Measurements from ENCODE around the gene TRPV2.

DNA sequence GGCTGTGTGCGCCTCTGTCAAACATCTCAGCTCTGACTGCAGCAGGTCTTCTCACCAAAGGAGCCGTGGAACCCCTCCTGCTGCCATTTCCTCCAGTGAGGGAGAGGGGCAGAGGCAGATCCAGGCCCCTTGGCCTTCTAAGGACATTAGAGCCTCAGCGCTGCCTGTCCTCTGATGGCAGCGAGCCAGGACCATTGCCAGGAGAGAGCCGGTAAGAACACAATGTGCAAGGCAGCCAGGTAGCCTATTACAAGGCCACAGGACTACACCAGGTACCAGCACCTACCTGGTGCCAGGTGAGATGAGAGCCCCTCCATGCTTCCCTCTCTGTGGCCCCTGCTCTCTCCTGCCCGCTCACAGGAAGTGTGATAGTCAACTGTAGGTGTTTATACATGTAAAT is 65.6 kb downstream of the TRPV2 start:
- no peak for TF ChIP-seq TAF1 (IDR thresholded peaks at IDR 0.05; ENCODE audit: borderline replicate concordance, insufficient read depth, low read length)
- TF ChIP-seq POLR2AphosphoS5 (IDR thresholded peaks at IDR 0.05; ENCODE audit: low read depth, low read length), result no peak

All from PFSK-1 (cell line).